GM19467 (cell line): Measurements from ENCODE around the gene RBM5.
A peak's percentile ranks its signal among the peaks of the same experiment; 100 is the strongest.
"Not testable (repeated sequence)": the region's sequence is repeated elsewhere in the genome, so short reads cannot be mapped to it uniquely, and the experiment has no call there.

Source experiments
- ATAC-seq: cut with Tn5 transposase; IDR thresholded peaks from one replicate; pipeline ENCODE4 v1.9.1; 2021; ENCODE audit warnings: mild to moderate bottlenecking, moderate library complexity; ENCODE audit not compliant: unreplicated experiment

Gene RBM5

GRCh38 chr3:50088725-50089608 is at the start of gene RBM5:
Gene RBM5 (plus strand): TSS chr3:50088919. CDS start chr3:50090435, 1,516 bp downstream.
- ATAC-seq: peak; percentile 94

DNA sequence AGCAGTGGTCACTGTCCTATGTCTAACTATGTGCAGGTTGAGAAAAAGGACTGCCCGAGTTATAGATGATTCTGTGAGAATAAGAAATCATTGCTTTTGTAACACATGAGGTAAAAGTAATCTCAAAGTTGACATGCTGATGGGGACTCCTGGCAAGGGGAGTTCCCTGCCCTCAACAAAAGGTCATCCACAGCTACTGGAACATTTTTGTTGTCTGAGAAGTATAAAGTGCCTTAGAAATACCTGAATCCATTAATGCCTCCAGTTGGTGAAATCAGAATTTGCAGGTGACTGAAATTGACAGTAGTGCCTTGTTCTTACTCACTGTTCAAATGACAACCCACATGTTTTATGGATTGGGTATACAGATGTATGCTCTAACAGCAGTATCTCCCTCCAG is 43.7 kb upstream of the RBM5 start:
- ATAC-seq: no peak

DNA sequence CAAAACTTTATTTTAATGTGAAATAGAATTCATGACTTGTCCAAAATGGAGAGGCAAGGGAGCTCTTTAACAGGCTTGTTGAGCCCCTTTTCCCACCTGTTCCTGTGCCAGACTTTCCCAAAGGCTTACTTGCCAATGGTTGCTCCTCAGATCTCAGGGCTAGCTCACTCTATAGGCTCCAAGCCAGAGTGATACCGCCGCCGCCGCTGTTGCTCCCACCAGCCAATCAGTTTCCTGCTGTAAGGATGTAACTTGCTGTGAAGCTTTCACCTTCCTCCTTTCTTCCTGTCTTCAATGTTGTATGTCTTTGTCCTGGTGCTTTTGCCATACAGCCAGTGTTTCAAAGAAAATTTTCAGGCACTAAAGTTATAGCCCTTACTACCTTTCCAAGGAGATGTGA is 41.3 kb upstream of the RBM5 start:
- no peak for ATAC-seq

DNA sequence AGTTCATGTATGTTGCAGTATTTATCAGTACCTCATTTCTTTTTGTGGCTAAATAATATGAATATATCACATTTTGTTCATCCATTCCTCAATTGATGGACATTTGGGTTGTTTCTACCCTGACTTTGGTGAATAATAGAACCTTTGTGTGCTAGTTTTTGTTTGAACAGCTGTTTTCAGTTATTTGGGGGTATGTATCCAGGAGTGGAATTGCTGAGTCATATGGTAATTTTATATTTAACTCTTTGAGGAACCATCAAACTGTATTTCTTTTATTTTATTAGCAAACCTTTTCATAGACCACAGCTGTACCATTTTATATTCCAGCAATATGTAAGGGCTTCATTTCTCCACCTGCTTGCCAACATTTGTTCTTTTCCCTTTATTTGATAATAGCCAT is 38.4 kb upstream of the RBM5 start:
- ATAC-seq: no peak

DNA sequence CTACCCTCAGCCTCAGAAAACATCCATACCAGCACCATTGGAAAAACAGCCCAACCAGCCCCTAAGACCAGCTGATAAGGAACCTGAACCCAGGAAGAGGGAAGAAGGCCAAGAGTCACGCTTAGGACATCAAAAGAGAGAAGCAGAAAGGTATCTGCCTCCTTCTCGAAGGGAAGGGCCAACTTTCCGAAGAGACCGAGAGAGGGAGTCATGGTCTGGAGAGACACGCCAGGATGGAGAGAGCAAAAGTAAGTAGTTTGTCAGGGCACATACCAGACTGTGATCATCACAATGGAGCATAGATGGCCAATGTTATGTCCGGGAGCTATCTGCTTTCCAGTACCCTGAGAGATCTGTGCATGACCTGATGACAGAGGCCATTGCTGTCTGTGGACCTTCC is 31.0 kb upstream of the RBM5 start:
- no peak for ATAC-seq

DNA sequence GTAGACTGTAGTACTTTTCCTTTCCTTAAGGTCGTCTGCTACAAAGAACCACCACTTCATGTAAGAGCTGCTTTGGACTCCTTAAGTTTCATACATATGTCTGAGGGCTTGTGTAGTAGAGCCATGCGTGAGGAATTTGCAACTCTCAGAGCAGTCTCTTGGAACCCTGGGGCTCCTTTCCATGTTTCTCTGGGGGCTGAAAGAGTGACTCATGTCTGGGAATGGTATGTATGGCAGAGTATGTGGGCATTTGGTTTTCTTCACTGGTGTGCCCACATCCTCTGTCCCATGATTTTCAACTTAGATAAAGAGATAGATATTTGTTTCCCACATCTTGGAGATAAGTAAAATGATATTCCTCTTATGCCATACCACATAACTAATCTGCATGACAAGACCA is 20.6 kb upstream of the RBM5 start:
- ATAC-seq: no peak

DNA sequence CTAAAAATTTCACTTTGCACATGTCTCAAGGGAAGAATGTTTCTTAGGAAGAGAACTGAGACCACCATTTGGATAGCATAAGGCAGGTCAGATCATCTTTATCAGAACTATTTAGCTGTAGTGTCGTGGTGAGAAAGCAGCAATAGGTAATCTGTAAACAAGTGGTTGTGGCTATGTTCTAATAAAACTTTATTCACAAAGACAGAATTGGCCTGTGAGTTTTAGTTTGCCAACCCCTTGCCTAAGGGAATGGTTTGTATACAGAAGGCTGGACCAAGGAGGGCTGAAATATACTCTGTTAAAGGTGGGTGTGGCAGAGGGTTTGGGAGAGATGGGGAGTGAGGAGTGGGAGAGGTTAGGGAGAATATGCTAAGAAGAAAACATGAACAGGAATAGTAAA is 10.6 kb upstream of the RBM5 start:
- ATAC-seq: no peak

DNA sequence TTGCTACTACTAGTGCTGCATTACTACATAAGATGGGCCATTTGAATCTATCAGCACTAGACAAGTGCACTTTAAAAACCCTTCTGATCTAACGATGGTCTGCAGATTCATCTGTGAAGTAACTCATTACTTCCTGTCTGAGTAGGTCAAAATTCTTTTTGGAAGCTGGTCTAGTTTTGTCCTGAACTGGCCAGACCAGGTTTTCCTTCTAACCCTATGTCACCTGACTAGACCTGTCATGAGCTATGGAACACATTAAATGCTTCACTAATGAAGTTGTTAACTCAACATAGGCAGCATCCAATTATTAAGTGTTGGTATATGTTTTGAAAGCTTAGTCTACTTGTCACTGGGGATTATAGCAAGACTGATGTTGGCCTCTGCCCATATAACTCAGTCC is 10.1 kb upstream of the RBM5 start:
- no peak for ATAC-seq

- not testable (repeated sequence) for ATAC-seq
Observed at GRCh38 chr3:50084951-50085350, 3.8 kb upstream of the RBM5 start.

GRCh38 chr3:50089609-50089945 is 858 bp downstream of the RBM5 start:
- no peak for ATAC-seq

DNA sequence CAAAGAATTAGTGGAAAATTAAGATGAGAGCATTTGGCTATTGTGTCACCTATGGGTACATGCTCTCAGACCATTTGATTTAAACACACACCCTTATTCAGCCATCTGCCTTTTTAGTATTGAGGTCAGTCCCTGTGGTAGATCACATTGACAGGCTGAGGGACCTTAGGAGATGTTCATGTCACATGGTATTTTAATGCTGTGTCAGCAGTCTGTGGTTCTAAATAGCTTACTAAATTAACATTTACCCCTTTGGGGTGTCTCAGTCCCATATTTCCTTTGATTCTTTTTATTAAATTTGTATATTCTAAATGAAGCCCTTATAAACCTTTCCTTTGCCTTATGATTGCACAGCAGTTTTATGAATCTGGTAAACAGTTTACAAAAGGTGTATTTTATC is 2.3 kb downstream of the RBM5 start:
- ATAC-seq: no peak

- ATAC-seq: no peak
Observed at GRCh38 chr3:50095352-50095998, 6.8 kb downstream of the RBM5 start.

- ATAC-seq: no peak
Observed at GRCh38 chr3:50100386-50100785, 11.7 kb downstream of the RBM5 start.

GRCh38 chr3:50100956-50101845 is 12.5 kb downstream of the RBM5 start:
- ATAC-seq: no peak

- no peak for ATAC-seq
Observed at GRCh38 chr3:50102558-50102957, 13.8 kb downstream of the RBM5 start.

GRCh38 chr3:50111757-50112156 is 23.0 kb downstream of the RBM5 start:
- ATAC-seq: no peak

DNA sequence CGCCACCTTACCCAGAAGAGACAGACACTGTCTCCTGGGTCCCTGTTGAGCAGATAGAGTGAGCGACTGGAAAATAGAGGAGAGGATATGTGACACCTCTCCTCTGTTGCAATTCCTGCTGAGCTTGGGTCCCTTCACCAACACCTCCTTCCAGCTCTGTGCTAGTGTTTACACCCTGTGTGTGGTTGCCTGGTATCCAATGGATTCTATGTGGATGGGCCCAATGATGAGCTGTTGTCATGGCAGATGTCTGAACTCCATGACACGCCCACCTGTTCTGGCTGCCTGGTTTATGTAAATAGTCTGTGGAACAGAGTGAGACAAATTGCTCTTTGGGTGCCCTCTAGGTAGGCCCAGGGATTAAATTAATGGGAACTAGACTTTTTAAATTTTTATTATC is 23.7 kb downstream of the RBM5 start:
- no peak for ATAC-seq

DNA sequence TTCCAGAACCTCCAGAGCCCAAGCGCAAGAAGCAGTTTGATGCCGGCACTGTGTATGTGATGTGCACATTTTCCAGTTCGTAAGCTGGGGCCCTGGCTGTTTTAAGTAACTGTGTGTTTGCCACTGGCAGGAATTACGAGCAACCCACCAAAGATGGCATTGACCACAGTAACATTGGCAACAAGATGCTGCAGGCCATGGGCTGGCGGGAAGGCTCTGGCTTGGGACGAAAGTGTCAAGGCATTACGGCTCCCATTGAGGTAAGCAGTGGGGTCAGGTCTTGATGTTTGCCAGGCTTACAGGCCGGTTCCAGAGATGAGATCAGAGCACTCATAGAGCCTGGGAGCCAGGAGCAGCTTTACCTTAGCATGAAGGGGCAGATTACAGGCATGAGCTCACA is 28.4 kb downstream of the RBM5 start:
- no peak for ATAC-seq

GRCh38 chr3:50118237-50118636 is 29.5 kb downstream of the RBM5 start:
- no peak for ATAC-seq

DNA sequence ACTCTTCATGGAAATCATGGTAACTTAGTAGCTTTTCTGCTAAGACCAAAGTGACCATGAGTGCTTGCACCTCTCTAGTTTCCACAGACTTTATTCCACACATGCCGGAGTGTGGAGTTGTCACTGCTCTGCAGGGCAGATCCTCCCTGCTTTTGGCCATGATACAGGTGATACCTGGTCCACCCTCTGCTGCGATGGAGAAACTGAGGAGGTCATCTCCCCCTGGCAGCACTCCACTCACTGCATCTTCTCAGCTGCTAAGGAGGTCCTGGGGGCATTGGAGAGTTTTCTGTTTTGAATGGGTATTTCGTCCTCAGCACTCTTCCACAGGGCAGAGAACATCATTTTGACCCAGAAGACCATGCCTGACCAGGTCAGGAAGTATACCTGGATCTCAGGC is 31.1 kb downstream of the RBM5 start:
- ATAC-seq: no peak

DNA sequence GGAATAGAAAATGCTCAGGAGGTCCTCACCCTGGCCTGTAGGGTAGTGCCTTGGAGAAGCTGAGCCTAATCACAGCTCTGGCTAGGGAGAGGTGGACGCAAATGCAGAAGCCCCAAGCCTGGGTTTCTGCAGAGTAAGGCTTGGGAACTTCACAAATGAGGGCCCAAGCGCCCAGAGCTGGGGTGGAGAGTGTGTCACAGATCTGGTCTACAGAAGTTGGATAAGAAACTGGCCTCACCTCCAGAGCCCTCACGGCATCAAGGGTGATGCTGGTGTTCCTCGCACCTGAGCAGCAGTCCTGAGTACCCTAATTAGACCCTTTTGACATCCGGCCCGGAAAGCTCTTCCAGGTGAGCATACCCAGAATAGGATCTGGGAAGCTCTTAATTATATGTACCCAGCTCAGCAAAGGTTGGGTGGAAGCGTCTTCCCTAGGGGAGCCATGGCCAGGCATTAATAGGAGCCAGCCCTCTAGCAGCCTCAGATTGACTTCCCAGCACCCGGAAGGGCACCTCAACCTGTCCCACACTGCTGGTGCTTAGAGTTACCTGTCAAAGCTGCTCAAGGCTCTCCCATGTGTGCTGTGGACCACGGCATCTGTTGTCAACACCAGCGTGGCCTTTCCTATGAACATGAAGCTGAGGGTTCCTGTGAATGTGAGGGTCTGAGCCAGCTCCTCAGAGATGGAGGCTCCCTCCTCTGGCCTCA is 31.8 kb downstream of the RBM5 start:
- ATAC-seq: no peak
